K562 (cell line): Measurements from ENCODE around the gene FITM1. TPM values are rescaled to one million over a fixed set of nuclear protein-coding genes. Genes with fewer than 3 reads are reported as not detected.

Experiments used
- EGR1 ChIP-seq: fragments of 450-650 bp; conservative IDR thresholded peaks from 2 replicates; pipeline ENCODE4 v1.6.1; 2017; ENCODE audit warnings: mild to moderate bottlenecking
- FOXP1 ChIP-seq: sonication (generic); formaldehyde crosslinking; IDR thresholded peaks from 2 replicates; pipeline ENCODE4 v1.8.0; 2022; ENCODE audit warnings: mild to moderate bottlenecking, missing genetic modification reagents
- HBP1 ChIP-seq: fragments of 450-650 bp; formaldehyde crosslinking; IDR thresholded peaks from 2 replicates; pipeline ENCODE4 v1.4.0; 2022; ENCODE audit warnings: missing genetic modification characterization
- MBD2 ChIP-seq: sonication (generic); IDR thresholded peaks from 2 replicates; pipeline ENCODE4 v1.6.1; 2016; ENCODE audit warnings: low read depth, borderline replicate concordance
- MCM5 ChIP-seq: fragments of 450-650 bp; IDR thresholded peaks from 2 replicates; pipeline ENCODE4 v1.6.1; 2016; ENCODE audit warnings: low read depth
- MCM7 ChIP-seq, 2 experiments: fragments of 450-650 bp; IDR thresholded peaks; 2 replicates each; pipeline ENCODE4 v1.6.1; 2016 to 2018
- NFRKB ChIP-seq: fragments of 450-650 bp; IDR thresholded peaks from 2 replicates; pipeline ENCODE4 v1.6.1; 2016; ENCODE audit warnings: low read depth
- RBM15 ChIP-seq: fragments of 200-400 bp; formaldehyde crosslinking; IDR thresholded peaks from 2 replicates; pipeline ENCODE4 v1.6.1; 2018; ENCODE audit warnings: mild to moderate bottlenecking, low read length, moderate library complexity; ENCODE audit not compliant: insufficient read depth
- SMARCE1 ChIP-seq: fragments of 450-650 bp; IDR thresholded peaks from 2 replicates; pipeline ENCODE4 v1.7.1; 2016; ENCODE audit warnings: mild to moderate bottlenecking
- STAG1 ChIP-seq: sonication (generic); formaldehyde crosslinking; IDR thresholded peaks from 2 replicates; pipeline ENCODE4 v1.5.0; 2020; ENCODE audit warnings: missing genetic modification reagents, borderline replicate concordance
- STAT5A ChIP-seq: IDR thresholded peaks from 2 replicates; pipeline ENCODE4 v1.6.1; 2012; ENCODE audit warnings: low read length, inconsistent platforms, borderline replicate concordance
- TAF1 ChIP-seq: IDR thresholded peaks from 2 replicates; pipeline ENCODE4 v1.6.1; 2011; ENCODE audit warnings: mild to moderate bottlenecking, low read length, moderate library complexity; ENCODE audit not compliant: insufficient read depth, control insufficient read depth, severe bottlenecking; ENCODE audit errors: extremely low read depth
- TAF7 ChIP-seq: fragments of 450-650 bp; IDR thresholded peaks from 2 replicates; pipeline ENCODE4 v1.6.1; 2016; ENCODE audit warnings: missing genetic modification characterization, missing compliant biosample characterization
- TARDBP ChIP-seq: fragments of 450-650 bp; IDR thresholded peaks from 2 replicates; pipeline ENCODE4 v1.6.1; 2016
- TCF7L2 ChIP-seq: fragments of 150-350 bp; IDR thresholded peaks from 2 replicates; pipeline ENCODE4 v1.6.1; 2016; ENCODE audit warnings: low read depth, mild to moderate bottlenecking, low read length, moderate library complexity
- ZNF407 ChIP-seq: fragments of 450-650 bp; IDR thresholded peaks from 2 replicates; pipeline ENCODE4 v1.6.1; 2016; ENCODE audit warnings: low read depth
- polyA plus RNA-seq, 8 experiments: library from polyadenylated mRNA; depleted of rRNA in 4 of 8; stranded (reverse) in 5 of 8; unstranded in 3 of 8; fragments of >200 nt; fragmentation: Nextera tagmentation in 2 of 8; fragmentation: Illumina TruSeq in 1 of 8; extraction: Ambion mirVana in 2 of 8; extraction: Trizol in 1 of 8; gene quantifications; 2 replicates each; pipeline versions ENCODE4 v1.2.1 to v1.2.3, GENCODE V29; 2011 to 2014; ENCODE audit warnings: inconsistent platforms in 1 of 8, missing spikeins in 1 of 8
- total RNA-seq, 7 experiments: library from RNA; depleted of rRNA in 6 of 7; stranded (reverse); fragments of >200 nt in 6 of 7; fragmentation: Illumina TruSeq in 2 of 7; extraction: Trizol in 2 of 7; gene quantifications; 2 replicates each; pipeline versions ENCODE4 v1.2.1 to v1.2.3, GENCODE V29; 2011 to 2021; ENCODE audit warnings: low replicate concordance in 1 of 7
- TF ChIP-seq, protein P1 (sequence below), 2 experiments: fragments of 450-650 bp; IDR thresholded peaks; 2 replicates each; pipeline ENCODE4 v1.6.1; 2016

Gene FITM1
- total and polyA plus RNA-seq, 9 of the 15 experiments (the other 6 are each of a cell fraction or from before 2014, with no cell fraction given), result 0.09 to 0.20 TPM; not detected in 7

DNA sequence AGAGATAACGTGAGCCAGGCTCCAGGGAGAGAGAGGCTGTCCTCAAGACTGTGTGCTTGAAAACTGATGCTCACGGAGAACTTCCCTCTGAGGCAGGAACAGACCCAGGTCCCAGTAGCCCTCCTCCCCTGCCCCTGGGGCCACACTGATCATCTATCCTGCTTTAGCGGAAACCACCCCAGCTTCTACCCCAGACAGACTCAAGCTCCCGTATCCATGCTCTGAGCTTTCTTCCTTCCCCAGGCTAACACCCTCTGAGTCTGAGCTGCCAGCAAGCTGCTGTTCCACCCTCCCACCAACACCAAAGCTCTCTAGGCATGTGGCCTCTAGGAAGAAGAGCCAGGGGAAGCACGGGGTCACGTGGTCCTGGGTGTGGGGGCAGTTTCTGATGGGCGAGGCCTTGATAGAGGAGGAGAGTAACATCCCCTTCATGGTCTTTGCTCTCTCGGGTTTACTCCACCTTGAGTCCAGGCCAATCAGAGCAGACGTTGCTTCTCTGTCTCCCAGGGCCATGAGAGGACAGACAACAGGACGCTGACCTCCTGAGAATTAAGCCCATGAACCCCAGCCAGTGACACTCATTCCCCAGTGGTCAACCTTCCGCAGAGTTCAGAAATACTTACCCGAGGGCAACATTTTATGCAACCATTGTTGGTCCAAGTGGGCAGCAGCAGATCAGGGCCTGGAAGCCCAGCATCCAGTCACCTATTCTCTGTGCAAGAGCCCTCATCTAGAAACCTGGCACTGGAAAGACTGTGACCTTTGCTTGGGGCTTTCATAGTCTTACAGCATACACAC lies 35.0 kb upstream of the FITM1 start (continued):
- TF ChIP-seq FOXP1 (CRISPR knock-in tag), result 0 out of 2 replicates have a peak, but pooled peaks have one; percentile 28
- no peak for TF ChIP-seq MCM5
- peak; percentile 44; the same call in 1 of the 2 replicates for TF ChIP-seq TAF7 (tag)
- TF ChIP-seq STAG1 (CRISPR knock-in tag), result no peak
- TF ChIP-seq TCF7L2, result no peak
- TF ChIP-seq HBP1 (CRISPR knock-in tag), result peak; percentile 44; the same call in 1 of the 2 replicates
- 0 out of 2 replicates have a peak, but pooled peaks have one; percentile 30 for TF ChIP-seq SMARCE1
- no peak for TF ChIP-seq MCM7 (IDR thresholded peaks at IDR 0.05)
- TF ChIP-seq, protein P1, sequence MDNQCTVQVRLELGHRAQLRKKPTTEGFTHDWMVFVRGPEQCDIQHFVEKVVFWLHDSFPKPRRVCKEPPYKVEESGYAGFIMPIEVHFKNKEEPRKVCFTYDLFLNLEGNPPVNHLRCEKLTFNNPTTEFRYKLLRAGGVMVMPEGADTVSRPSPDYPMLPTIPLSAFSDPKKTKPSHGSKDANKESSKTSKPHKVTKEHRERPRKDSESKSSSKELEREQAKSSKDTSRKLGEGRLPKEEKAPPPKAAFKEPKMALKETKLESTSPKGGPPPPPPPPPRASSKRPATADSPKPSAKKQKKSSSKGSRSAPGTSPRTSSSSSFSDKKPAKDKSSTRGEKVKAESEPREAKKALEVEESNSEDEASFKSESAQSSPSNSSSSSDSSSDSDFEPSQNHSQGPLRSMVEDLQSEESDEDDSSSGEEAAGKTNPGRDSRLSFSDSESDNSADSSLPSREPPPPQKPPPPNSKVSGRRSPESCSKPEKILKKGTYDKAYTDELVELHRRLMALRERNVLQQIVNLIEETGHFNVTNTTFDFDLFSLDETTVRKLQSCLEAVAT (IDR thresholded peaks at IDR 0.05), result peak in 1 of 2 experiments; percentile 45; a peak in 1 of 4 replicates
- no peak for TF ChIP-seq ZNF407
- no peak for TF ChIP-seq RBM15
- peak; percentile 28; the same call in 1 of the 2 replicates for TF ChIP-seq NFRKB
- peak; percentile 65 for TF ChIP-seq EGR1
- 0 out of 2 replicates have a peak, but pooled peaks have one; percentile 19 for TF ChIP-seq MBD2
- no peak for TF ChIP-seq STAT5A
- TF ChIP-seq TARDBP, result no peak
- peak; percentile 86 for TF ChIP-seq TAF1
